WTC11 (cell line): ENCODE results near the gene ZC3H8.

Experiments used
- ATF2 ChIP-seq: sonication (generic); formaldehyde crosslinking; IDR thresholded peaks from 2 replicates; pipeline ENCODE4 v1.8.1; 2022; ENCODE audit warnings: low read depth, missing genetic modification reagents, borderline replicate concordance
- CTCF ChIP-seq: fragments of 200-600 bp; IDR thresholded peaks from 2 replicates; pipeline ENCODE4 v1.8.0; 2022; ENCODE audit warnings: antibody characterized with exemption
- ESRRA ChIP-seq: sonication (generic); formaldehyde crosslinking; IDR thresholded peaks from 2 replicates; pipeline ENCODE4 v1.8.1; 2022; ENCODE audit warnings: mild to moderate bottlenecking, missing genetic modification reagents, borderline replicate concordance
- JAZF1 ChIP-seq: fragments of 250-450 bp; sonication (Bioruptor Pico); IDR thresholded peaks from 2 replicates; pipeline ENCODE4 v1.9.0; 2021; ENCODE audit warnings: moderate library complexity, mild to moderate bottlenecking, inconsistent platforms
- MLX ChIP-seq: sonication (generic); formaldehyde crosslinking; IDR thresholded peaks from 2 replicates; pipeline ENCODE4 v1.8.1; 2023; ENCODE audit warnings: mild to moderate bottlenecking, missing genetic modification reagents, moderate library complexity
- SP1 ChIP-seq: sonication (generic); formaldehyde crosslinking; conservative IDR thresholded peaks from 2 replicates; pipeline ENCODE4 v1.8.1; 2022; ENCODE audit warnings: missing genetic modification reagents
- ZNF219 ChIP-seq: sonication (generic); formaldehyde crosslinking; IDR thresholded peaks from 2 replicates; pipeline ENCODE4 v1.8.0; 2023; ENCODE audit warnings: missing genetic modification reagents, mild to moderate bottlenecking, borderline replicate concordance
- ZNF281 ChIP-seq: sonication (generic); formaldehyde crosslinking; IDR thresholded peaks from 2 replicates; pipeline ENCODE4 v1.8.0; 2023; ENCODE audit warnings: mild to moderate bottlenecking, missing genetic modification reagents
- ZNF416 ChIP-seq: fragments of 250-450 bp; sonication (Bioruptor Pico); IDR thresholded peaks from 2 replicates; pipeline ENCODE4 v1.9.0; 2021; ENCODE audit warnings: mild to moderate bottlenecking, inconsistent platforms

- TF ChIP-seq ZNF416 (no peak), CTCF (no peak), SP1 (CRISPR knock-in tag) (no peak), JAZF1 (CRISPR knock-in tag) (no peak), ZNF219 (CRISPR knock-in tag) (no peak), ESRRA (no peak), MLX (CRISPR knock-in tag) (no peak), ZNF281 (CRISPR knock-in tag) (no peak), ATF2 (CRISPR knock-in tag) (no peak)
Observed at GRCh38 chr2:112268547-112268946, 13.7 kb upstream of the ZC3H8 start.
